GM19025 (cell line): ENCODE measurements around the gene PCDHGA9.
"Not testable (repeated sequence)": the region's sequence is repeated elsewhere in the genome, so short reads cannot be mapped to it uniquely, and the experiment has no call there.

Experiments used
- ATAC-seq: cut with Tn5 transposase; IDR thresholded peaks from one replicate; pipeline ENCODE4 v1.9.1; 2021; ENCODE audit warnings: mild to moderate bottlenecking, low read depth, moderate library complexity; ENCODE audit not compliant: unreplicated experiment

Gene PCDHGA9

DNA sequence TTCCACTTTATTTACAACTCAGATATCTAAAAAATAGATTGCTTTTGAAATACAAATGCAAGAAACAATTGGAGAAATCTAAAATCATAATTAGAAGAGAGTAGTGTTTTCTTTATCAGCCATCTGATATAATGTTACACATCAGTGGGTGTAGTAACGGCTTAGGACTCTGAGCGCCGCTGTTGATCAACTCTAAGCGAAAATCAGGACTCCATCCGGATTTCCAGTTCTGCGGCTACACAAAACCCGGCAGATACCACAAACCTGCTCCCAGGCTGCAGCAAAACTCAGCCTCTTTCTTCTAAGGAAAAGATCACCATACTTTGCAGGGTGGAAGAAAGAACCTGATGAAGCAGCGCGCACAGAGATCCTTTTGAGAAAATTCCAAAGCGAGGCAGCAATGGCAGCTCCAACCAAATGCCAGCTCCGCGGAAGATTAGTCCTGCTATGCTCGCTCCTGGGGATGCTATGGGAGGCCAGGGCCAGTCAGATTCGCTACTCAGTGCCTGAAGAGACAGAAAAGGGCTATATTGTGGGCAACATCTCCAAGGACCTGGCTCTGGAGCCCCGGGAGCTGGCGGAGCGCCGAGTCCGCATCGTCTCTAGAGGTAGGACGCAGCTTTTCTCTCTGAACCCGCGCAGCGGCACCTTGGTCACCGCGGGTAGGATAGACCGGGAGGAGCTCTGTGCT is at the start of gene PCDHGA9:
Gene PCDHGA9 (plus strand): TSS at position 226 of the 691 bp plus-strand sequence. CDS start 175 bp downstream, at position 401.
- no peak for ATAC-seq

DNA sequence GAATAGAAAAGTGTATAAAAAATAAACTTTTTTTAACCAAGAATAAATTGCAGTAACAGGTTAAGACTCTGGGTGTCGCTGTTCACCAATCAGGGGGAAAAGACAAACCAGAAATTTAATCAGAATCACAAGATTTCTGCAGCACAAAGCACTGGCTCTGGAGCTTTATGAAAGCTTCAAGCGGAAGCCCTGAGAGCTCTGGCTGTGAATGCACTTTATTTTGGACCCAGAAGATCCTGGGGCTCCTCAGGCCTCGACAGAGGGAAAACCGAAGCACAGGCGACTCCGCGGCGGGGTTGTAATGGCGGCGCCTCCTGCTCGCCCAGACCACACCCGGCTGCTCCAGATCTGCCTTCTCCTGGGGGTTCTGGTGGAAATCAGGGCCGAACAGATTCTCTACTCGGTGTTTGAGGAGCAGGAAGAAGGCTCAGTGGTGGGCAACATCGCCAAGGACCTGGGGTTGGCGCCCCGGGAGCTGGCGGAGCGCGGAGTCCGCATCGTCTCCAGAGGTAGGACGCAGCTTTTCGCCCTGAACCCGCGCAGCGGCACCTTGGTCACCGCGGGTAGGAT is 47.6 kb upstream of the PCDHGA9 start, which contains the start of gene PCDHGA4:
Gene PCDHGA4 (plus strand): TSS at position 122 of the 570 bp plus-strand sequence. CDS start 87 bp downstream, at position 209.
- no peak for ATAC-seq

DNA sequence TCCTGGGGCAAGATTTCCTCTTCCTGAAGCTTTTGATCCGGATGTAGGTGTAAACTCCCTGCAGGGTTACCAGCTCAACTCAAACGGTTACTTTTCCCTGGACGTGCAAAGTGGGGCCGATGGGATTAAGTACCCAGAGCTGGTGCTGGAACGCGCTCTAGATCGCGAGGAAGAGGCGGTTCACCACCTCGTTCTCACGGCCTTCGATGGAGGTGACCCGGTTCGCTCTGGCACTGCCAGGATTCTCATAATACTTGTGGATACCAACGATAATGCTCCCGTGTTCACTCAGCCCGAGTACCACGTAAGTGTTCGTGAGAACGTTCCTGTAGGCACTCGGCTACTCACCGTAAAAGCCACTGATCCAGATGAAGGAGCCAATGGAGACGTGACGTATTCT is 46.9 kb upstream of the PCDHGA9 start:
- ATAC-seq: no peak

DNA sequence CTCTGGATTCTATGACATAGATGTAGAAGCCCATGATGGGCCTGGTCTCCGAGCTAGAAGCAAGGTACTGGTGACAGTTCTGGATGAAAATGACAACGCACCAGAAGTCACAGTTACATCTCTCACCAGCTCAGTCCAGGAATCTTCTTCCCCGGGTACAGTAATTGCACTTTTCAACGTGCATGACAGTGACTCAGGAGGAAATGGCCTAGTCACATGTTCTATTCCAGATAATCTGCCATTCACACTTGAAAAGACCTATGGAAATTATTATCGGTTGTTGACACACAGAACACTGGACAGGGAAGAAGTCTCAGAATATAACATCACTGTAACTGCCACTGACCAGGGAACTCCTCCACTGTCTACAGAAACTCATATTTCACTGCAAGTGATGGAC is 46.4 kb upstream of the PCDHGA9 start:
- no peak for ATAC-seq

DNA sequence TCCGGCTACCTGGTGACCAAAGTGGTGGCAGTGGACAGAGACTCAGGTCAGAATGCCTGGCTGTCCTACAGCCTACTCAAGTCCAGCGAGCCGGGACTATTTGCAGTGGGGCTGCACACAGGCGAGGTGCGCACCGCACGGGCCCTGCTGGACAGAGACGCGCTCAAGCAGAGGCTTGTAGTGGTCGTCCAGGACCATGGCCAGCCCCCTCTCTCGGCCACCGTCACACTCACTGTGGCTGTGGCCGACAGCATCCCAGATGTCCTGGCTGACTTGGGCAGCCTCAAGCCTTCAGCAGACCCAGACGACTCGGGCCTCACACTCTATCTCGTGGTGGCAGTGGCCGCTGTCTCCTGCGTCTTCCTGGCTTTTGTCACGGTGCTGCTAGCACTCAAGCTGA is 45.6 kb upstream of the PCDHGA9 start:
- no peak for ATAC-seq

- ATAC-seq: no peak
These were observed 42.7 kb upstream of the PCDHGA9 start, which contains the start of gene PCDHGB2 for GRCh38 chr5:141359790-141360426. PCDHGB2 (plus strand) TSS chr5:141359994; CDS start chr5:141360136, 142 bp downstream.

DNA sequence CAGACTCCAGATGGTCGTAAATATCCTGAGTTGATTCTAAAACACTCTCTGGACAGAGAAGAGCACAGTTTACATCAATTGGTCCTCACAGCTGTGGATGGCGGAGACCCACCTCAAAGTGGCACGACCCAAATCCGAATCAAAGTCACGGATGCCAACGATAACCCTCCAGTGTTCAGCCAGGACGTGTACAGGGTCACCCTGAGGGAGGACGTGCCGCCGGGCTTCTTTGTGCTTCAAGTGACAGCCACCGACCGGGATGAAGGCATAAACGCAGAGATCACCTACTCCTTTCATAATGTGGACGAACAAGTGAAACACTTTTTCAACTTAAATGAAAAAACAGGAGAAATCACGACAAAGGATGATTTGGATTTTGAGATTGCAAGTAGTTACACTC is 41.9 kb upstream of the PCDHGA9 start:
- no peak for ATAC-seq

DNA sequence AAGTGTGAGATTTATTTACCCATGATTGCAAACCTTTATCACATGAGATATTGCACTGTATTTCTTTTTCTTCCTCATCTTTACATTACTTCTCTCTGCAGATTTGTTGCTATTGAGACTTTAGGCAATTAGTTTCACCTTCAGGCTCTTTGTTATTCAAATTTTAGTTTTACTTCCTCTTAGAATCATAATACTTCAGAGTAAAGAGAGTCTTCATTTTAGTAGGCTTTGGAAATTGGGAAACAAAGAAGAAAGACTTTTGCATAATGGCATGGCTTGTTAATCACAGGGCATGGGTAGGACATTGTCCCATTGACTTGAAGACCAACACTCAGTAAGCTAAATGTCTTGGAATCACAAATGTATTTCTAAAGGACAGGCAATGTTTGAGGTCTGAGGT is 39.9 kb upstream of the PCDHGA9 start:
- no peak for ATAC-seq

DNA sequence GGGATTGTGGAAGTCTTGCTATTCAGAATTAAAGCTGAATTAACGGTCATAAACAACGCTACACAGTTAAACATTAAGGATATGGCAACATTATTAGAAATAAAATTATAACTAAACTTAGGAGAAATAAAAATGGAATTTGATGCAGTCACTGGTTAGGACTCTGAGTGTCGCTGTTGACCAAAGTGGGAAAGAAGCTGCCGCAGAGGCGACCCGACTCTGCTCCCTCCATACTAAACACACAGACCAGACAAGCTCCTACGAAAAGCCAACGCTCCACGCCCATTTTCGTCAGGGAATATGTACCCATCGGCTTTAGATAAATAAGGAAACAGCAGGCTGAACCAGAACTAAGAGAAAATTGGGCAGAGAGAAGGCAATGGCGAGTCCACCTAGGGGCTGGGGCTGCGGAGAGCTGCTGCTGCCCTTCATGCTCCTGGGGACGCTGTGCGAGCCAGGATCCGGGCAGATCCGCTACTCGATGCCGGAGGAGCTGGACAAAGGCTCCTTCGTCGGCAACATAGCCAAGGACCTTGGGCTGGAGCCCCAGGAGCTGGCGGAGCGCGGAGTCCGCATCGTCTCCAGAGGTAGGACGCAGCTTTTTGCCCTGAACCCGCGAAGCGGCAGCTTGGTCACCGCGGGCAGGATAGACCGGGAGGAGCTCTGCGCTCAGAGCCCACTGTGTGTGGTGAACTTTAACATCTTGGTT is 38.5 kb upstream of the PCDHGA9 start, which contains the start of gene PCDHGA5:
Gene PCDHGA5 (plus strand): TSS at position 211 of the 709 bp plus-strand sequence. CDS start 169 bp downstream, at position 380.
- no peak for ATAC-seq

- ATAC-seq: no peak
These were observed 36.3 kb upstream of the PCDHGA9 start for GRCh38 chr5:141366016-141366896.

DNA sequence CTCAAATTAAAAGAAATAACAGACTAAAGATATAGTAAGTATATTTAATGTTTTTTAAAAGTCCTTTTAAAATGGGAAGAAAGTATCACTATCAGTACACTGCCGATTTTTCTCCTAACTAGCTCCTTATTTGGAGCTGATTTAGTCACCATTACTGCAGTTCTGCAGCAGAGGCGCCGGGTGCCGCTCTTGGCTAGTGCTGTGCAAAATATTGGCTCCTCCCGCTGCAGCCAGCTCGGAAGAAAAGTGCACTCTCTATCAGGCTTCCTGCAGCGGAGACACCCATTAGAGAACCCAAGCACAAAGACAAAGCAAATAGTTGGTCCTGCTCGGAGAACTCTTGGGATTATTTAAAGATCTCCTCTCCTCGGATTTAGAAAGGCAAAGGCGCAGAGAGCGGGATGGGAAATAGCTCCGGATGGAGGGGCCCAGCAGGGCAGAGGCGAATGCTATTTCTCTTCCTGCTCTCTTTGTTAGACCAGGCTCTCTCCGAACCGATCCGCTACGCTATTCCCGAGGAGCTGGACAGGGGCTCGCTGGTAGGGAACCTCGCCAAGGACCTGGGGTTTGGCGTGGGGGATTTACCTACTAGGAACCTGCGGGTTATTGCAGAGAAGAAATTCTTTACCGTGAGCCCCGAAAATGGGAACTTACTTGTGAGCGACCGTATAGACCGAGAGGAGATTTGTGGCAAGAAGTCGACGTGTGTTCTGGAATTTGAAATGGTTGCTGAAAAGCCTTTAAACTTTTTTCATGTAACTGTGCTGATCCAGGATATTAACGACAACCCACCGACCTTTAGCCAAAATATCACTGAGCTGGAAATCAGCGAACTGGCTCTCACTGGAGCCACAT is 32.4 kb upstream of the PCDHGA9 start, which contains the start of gene PCDHGB3:
Gene PCDHGB3 (plus strand): TSS at position 249 of the 855 bp plus-strand sequence. CDS start 153 bp downstream, at position 402.
- ATAC-seq: no peak

DNA sequence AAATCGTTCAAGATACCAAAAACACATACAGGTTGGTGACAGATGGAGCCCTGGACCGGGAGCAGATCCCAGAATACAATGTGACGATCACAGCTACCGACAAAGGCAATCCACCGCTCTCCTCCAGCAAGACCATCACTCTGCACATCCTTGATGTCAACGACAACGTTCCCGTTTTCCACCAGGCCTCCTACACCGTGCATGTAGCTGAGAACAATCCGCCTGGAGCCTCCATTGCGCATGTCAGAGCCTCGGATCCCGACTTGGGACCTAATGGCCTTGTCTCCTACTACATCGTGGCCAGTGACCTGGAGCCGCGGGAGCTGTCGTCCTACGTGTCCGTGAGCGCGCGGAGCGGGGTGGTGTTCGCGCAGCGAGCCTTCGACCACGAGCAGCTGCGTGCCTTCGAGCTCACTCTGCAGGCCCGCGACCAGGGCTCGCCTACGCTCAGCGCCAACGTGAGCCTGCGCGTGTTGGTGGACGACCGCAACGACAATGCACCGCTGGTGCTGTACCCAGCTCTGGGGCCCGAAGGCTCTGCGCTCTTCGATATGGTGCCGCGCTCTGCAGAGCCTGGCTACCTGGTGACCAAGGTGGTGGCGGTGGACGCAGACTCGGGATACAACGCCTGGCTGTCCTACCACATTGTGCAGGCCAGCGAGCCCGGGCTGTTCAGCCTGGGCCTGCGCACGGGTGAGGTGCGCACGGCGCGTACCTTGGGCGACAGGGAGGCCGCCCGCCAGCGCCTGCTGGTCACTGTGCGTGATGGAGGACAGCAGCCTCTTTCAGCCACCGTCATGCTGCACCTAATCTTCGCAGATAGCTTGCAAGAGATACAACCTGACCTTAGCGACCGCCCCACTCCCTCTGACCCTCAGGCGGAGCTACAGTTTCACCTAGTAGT is 30.8 kb upstream of the PCDHGA9 start:
- no peak for ATAC-seq

DNA sequence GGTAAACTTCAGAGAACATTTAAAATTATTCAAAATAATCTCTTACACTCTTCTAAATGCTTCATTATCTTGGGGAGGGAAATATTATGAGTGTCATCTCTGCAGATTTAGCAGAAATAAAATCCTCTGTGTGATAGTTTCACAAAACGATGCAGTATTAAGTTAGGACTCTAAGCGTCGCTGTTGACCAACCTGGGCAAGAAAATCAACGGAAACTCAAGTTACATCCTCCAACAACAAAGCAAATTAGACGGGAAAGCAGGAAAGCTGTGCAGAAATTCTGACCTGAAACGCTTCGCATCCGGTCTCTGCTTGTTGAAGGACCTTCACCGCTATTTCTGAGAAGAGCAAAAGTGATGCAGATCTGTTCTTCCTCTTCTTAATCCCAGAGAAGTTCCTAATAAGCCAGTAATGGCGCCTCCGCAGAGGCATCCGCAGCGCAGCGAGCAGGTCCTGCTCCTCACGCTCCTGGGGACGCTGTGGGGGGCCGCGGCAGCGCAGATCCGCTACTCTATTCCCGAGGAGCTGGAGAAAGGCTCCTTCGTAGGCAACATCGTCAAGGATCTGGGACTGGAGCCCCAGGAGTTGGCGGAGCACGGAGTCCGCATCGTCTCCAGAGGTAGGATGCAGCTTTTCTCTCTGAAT is 28.8 kb upstream of the PCDHGA9 start, which contains the start of gene PCDHGA6:
Gene PCDHGA6 (plus strand): TSS at position 219 of the 645 bp plus-strand sequence. CDS start 193 bp downstream, at position 412.
- no peak for ATAC-seq

GRCh38 chr5:141374627-141375026 is 28.0 kb upstream of the PCDHGA9 start:
- no peak for ATAC-seq

GRCh38 chr5:141375444-141376155 is 27.0 kb upstream of the PCDHGA9 start:
- ATAC-seq: not testable (repeated sequence)

DNA sequence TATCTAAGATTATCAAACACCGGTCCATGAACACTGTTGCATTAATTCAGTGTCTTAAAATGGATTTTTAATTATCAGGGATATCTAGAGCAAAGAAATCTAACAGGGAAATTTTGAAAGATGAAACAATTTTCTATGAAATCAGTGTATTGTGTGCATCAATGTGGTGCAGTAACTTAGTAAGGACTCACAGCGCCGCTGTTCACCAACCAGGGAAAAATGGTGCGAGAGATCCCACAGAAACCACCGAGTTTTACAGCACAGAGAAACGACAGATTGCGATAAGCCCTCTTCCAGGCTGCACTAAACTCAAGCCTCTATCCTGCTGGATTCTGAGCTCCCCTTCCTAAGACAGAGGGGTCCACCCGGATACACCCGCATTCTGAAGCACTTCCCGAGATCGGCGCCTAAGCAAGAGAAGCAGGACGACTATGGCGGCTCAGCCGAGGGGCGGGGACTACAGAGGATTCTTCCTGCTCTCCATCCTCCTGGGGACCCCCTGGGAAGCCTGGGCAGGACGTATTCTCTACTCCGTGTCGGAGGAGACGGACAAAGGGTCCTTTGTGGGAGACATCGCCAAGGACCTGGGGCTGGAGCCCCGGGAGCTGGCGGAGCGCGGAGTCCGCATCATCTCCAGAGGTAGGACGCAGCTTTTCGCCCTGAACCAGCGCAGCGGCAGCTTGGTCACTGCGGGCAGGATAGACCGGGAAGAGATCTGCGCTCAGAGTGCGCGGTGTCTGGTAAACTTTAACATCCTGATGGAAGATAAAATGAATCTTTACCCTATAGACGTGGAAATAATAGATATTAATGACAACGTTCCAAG is 19.9 kb upstream of the PCDHGA9 start, which contains the start of gene PCDHGA7:
Gene PCDHGA7 (plus strand): TSS at position 274 of the 826 bp plus-strand sequence. CDS start 158 bp downstream, at position 432.
- ATAC-seq: no peak
